ENCODE results near the gene WDR77. TPM values are rescaled to one million over a fixed set of nuclear protein-coding genes. Genes with fewer than 3 reads are reported as not detected.

WDR77 gene
- total RNA-seq, 1 experiment from 2014 or later, result 67.9 TPM

DNA sequence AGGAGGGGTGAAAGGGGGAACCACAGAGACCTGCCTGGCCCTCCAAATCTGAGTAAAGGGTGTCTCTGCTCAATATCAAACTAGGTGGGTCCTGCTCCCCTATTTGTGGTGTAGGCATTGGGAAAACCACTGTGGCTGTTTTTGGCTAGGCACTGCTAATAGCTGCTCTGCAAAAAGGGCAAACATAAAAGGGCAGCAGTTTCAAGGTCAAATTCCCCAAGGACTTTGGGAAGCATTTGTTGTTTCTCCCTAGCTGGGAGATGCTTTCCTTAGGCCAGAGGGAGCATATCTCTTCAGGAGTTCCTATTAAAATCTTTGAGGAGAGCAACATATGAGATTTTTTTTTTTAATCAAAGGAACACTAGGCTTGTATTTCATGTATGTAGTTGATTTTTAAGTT is 27.2 kb upstream of the WDR77 start:
- intact Hi-C loops (cut with micrococcal nuclease; ENCODE audit: unreplicated experiment), result no loop called here
- Histone ChIP-seq H3K27me3 (replicated peaks; ENCODE audit: insufficient read depth, low read depth, low read length, poor library complexity) (no peaks in the 10 kb centered on the region), H3K4me3 (ENCODE audit: low read depth, low read length, poor library complexity, severe bottlenecking) (no peak overlapping the region), H3K4me1 (ENCODE audit: insufficient read depth, low read length, poor library complexity, severe bottlenecking) (no peaks in the 10 kb centered on the region), H3K36me3 (ENCODE audit: insufficient read depth, low read length, poor library complexity, severe bottlenecking) (no peaks in the 10 kb centered on the region), H3K27ac (ENCODE audit: low read depth, low read length, poor library complexity, severe bottlenecking) (no peak overlapping the region), H3K9me3 (ENCODE audit: low read depth, low read length, poor library complexity, severe bottlenecking) (no peaks in the 10 kb centered on the region)
- POLR2A ChIA-PET (ENCODE audit: low non-redundant PET), result no interaction called here
- DNase-seq (ENCODE audit: low spot score), result no peak
- BruUV-seq (replicated peaks), result no TSS peak
- TF ChIP-seq, protein P1, sequence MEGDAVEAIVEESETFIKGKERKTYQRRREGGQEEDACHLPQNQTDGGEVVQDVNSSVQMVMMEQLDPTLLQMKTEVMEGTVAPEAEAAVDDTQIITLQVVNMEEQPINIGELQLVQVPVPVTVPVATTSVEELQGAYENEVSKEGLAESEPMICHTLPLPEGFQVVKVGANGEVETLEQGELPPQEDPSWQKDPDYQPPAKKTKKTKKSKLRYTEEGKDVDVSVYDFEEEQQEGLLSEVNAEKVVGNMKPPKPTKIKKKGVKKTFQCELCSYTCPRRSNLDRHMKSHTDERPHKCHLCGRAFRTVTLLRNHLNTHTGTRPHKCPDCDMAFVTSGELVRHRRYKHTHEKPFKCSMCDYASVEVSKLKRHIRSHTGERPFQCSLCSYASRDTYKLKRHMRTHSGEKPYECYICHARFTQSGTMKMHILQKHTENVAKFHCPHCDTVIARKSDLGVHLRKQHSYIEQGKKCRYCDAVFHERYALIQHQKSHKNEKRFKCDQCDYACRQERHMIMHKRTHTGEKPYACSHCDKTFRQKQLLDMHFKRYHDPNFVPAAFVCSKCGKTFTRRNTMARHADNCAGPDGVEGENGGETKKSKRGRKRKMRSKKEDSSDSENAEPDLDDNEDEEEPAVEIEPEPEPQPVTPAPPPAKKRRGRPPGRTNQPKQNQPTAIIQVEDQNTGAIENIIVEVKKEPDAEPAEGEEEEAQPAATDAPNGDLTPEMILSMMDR (conservative IDR thresholded peaks at IDR 0.05; ENCODE audit: low read depth, low read length), result no peak
- CTCF ChIA-PET, result no interaction called here

GRCh38 chr1:111475701-111476100 is 26.6 kb upstream of the WDR77 start:
- BruUV-seq (replicated peaks), result no TSS peak
- Histone ChIP-seq H3K36me3 (ENCODE audit: insufficient read depth, low read length, poor library complexity, severe bottlenecking) (no peaks in the 10 kb centered on the region), H3K27me3 (replicated peaks; ENCODE audit: insufficient read depth, low read depth, low read length, poor library complexity) (no peaks in the 10 kb centered on the region), H3K4me3 (ENCODE audit: low read depth, low read length, poor library complexity, severe bottlenecking) (no peak overlapping the region), H3K27ac (ENCODE audit: low read depth, low read length, poor library complexity, severe bottlenecking) (no peak overlapping the region), H3K4me1 (ENCODE audit: insufficient read depth, low read length, poor library complexity, severe bottlenecking) (no peaks in the 10 kb centered on the region), H3K9me3 (ENCODE audit: low read depth, low read length, poor library complexity, severe bottlenecking) (no peaks in the 10 kb centered on the region)
- TF ChIP-seq EZH2 (IDR thresholded peaks at IDR 0.05; ENCODE audit: borderline replicate concordance, low read depth, low read length, poor library complexity, severe bottlenecking), result no peak
- TF ChIP-seq, protein P1 (conservative IDR thresholded peaks at IDR 0.05; ENCODE audit: low read depth, low read length), result no peak
- CTCF ChIA-PET, result no interaction called here
- POLR2A ChIA-PET (ENCODE audit: low non-redundant PET), result no interaction called here
- intact Hi-C loops (cut with micrococcal nuclease; ENCODE audit: unreplicated experiment), result no loop called here
- DNase-seq (ENCODE audit: low spot score), result no peak

GRCh38 chr1:111474521-111474920 is 25.5 kb upstream of the WDR77 start:
- Histone ChIP-seq H3K9me3 (ENCODE audit: low read depth, low read length, poor library complexity, severe bottlenecking) (no peaks in the 10 kb centered on the region), H3K36me3 (ENCODE audit: insufficient read depth, low read length, poor library complexity, severe bottlenecking) (no peaks in the 10 kb centered on the region), H3K27me3 (replicated peaks; ENCODE audit: insufficient read depth, low read depth, low read length, poor library complexity) (no peaks in the 10 kb centered on the region), H3K4me1 (ENCODE audit: insufficient read depth, low read length, poor library complexity, severe bottlenecking) (no peaks in the 10 kb centered on the region), H3K27ac (ENCODE audit: low read depth, low read length, poor library complexity, severe bottlenecking) (no peak overlapping the region), H3K4me3 (ENCODE audit: low read depth, low read length, poor library complexity, severe bottlenecking) (no peak overlapping the region)
- CTCF ChIA-PET, result no interaction called here
- no peak for DNase-seq (ENCODE audit: low spot score)
- TF ChIP-seq EZH2 (IDR thresholded peaks at IDR 0.05; ENCODE audit: borderline replicate concordance, low read depth, low read length, poor library complexity, severe bottlenecking), result no peak
- TF ChIP-seq, protein P1 (conservative IDR thresholded peaks at IDR 0.05; ENCODE audit: low read depth, low read length), result no peak
- POLR2A ChIA-PET (ENCODE audit: low non-redundant PET), result no interaction called here
- BruUV-seq (replicated peaks), result no TSS peak
- intact Hi-C loops (cut with micrococcal nuclease; ENCODE audit: unreplicated experiment), result no loop called here

Data from A673 (cell line).